GM15510 (cell line): ENCODE measurements around the gene CD79B.
"Not testable (repeated sequence)": the region's sequence is repeated elsewhere in the genome, so short reads cannot be mapped to it uniquely, and the experiment has no call there.

ENCODE experiments used
- POLR2A ChIP-seq: IDR thresholded peaks from 3 replicates; pipeline ENCODE4 v1.6.1; 2011; ENCODE audit warnings: borderline replicate concordance; ENCODE audit not compliant: insufficient read length; ENCODE audit errors: extremely low read depth

Gene CD79B

GRCh38 chr17:63930951-63931575, 1.1 kb downstream of the CD79B start:
- peak; percentile 25 for TF ChIP-seq POLR2A

- TF ChIP-seq POLR2A = no peak
Measured at GRCh38 chr17:63929860-63930766, 2.0 kb downstream of the CD79B start.

DNA sequence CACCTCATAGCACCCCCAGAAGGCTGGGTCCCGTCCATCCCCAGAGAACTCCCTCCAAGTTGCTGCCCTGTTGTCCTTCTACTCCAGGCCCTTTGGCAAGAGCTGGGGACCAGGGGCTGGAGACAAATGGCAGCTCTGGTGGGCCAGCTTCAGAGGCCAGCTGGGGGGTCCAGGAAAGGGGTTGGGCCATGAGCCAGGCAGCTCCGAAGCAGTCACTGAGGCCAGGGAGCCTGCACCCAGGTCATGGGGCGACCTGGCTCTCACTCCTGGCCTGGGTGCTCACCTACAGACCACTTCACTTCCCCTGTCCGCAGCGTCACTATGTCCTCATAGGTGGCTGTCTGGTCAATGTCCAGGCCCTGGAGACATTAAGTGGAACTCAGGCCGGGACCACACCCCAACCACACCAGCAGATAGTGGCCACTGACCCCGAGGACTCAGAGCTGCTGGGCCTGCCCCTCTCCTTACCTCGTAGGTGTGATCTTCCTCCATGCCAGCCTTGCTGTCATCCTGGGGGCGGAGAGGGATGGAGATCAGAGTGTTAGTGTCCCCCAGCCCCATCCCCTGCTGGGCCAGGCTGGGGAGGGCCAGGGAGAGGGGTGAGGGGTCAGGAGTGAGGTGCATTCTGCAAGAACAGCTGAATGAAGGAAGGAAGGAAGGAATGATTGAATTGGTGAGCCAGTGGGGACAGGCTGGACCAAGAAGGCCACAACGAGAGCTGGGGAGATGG, 3.0 kb downstream of the CD79B start:
- no peak for TF ChIP-seq POLR2A

DNA sequence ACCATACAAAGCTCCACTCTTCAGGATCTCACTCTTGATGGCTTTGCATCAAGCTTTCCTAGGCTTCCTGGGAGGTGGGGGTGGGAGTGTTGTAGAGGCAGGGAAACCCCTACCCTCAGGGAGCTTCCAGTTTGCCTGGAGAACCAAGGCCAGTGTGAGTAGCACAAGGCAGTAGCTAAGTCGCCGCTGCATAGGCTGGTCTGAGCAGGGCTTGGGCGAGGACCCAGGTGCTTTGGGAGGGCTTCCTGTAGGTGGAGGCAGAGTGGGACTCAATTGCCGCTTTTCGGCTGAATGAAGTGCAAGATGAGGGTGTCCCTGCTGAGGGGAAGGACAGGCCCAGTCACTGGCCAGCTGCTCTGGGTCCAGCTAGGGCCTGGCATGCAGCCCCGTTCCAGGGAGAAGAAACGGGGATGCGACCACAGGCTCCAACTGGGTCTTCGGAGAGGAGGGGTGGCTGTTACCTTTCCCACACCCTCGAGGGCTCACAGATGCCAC, 3.9 kb downstream of the CD79B start:
- TF ChIP-seq POLR2A = no peak

- TF ChIP-seq POLR2A = peak; percentile 14
Measured at GRCh38 chr17:63927464-63928171, 4.5 kb downstream of the CD79B start.

- TF ChIP-seq POLR2A = no peak
Measured at GRCh38 chr17:63926164-63926563, 6.0 kb downstream of the CD79B start.

- TF ChIP-seq POLR2A = no peak
Measured at GRCh38 chr17:63925615-63926014, 6.5 kb downstream of the CD79B start.

DNA sequence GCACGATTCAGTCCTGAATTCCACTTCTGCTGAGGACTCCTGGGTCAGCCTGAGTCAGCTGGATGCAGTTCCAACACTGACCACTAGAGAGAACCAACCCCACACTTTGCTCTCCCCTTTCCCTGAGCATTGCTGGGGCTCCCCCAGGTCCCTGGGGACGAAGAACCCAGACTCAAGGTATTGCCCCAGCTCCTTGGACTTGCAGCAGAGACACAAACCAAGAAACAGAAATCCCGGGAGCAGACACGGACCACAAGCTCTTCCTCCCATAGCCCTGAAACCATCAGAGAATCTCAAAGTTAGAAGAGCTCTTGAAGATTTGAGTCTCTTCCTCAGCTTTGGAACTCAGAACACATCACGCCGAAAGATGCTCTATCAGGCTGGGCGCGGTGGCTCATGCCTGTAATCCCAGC, 12.8 kb downstream of the CD79B start:
- TF ChIP-seq POLR2A = no peak

DNA sequence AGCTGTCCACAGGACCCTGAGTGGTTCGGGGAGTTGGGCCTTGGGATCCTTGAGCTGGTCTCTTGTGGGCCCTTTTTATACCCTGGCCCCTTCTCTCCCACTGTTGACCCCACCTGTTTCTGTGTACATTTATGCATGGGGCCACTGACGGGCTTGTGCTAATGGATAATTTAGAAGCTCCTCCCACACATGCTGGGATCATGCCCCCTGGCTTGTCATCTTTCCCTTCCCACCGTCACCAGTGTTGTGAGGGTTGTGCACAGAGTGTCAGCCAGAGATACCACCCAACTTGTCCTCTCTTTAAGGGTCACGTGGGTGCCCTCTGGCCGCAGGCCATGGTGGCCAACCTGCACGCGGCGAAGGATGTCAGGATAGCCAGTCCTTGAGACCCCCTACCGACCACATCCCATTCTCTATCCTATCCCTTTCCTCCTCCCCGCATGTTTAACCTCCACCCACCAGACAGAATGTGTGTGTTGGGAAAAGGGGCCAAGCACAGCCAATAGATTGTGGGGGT, 13.3 kb downstream of the CD79B start, which contains the start of gene GH1:
GH1 (minus strand) TSS at position 51 of the 517 bp plus-strand sequence. CDS start 63 bp downstream, outside the sequence.
- TF ChIP-seq POLR2A = not testable (repeated sequence)

DNA sequence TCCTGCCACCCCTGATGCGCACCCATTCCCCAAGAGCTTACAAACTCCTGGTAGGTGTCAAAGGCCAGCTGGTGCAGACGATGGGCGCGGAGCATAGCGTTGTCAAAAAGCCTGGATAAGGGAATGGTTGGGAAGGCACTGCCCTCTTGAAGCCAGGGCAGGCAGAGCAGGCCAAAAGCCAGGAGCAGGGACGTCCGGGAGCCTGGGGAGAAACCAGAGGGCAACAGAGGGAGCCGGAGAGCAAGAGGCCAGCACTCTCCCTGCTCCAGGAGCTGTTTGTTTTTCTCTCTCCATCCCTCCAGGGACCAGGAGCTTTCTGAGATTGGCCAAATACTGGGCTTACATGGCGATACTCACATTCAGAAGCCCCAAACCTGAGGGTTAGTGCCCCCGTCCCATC, 13.8 kb downstream of the CD79B start:
- no peak for TF ChIP-seq POLR2A

GRCh38 chr17:63917646-63918045, 14.5 kb downstream of the CD79B start:
- TF ChIP-seq POLR2A = no peak

- TF ChIP-seq POLR2A = no peak
Measured at GRCh38 chr17:63916566-63917185, 15.5 kb downstream of the CD79B start.

- no peak for TF ChIP-seq POLR2A
Measured at GRCh38 chr17:63914471-63914870, 17.7 kb downstream of the CD79B start.

- TF ChIP-seq POLR2A = no peak
Measured at GRCh38 chr17:63911657-63912100, 20.5 kb downstream of the CD79B start.

GRCh38 chr17:63911041-63911635, 21.0 kb downstream of the CD79B start, which contains the start of gene CSHL1:
Gene CSHL1 (minus strand): TSS chr17:63911258. CDS start chr17:63911196, 62 bp downstream.
- no peak for TF ChIP-seq POLR2A
